H9 (cell line): ENCODE measurements around the gene CDCA3. TPM values are rescaled to one million over a fixed set of nuclear protein-coding genes. Genes with fewer than 3 reads are reported as not detected.

Experiments used
- DNase-seq: peaks from one replicate; pipeline ENCODE4 v3.0.0-alpha.2; 2017
- H2AFZ ChIP-seq: one replicate; pipeline ENCODE4 v1.6.1; 2013; ENCODE audit warnings: mild to moderate bottlenecking, low read length, control low read depth, moderate library complexity
- H2AK5ac ChIP-seq: 2 replicates; pipeline ENCODE4 v1.6.1; 2013; ENCODE audit warnings: low read length, control low read depth, mixed read lengths; ENCODE audit not compliant: insufficient read length
- H2BK120ac ChIP-seq: one replicate; pipeline ENCODE4 v1.6.1; 2013; ENCODE audit warnings: low read depth, mild to moderate bottlenecking, low read length, control low read depth, inconsistent platforms; ENCODE audit not compliant: poor library complexity, severe bottlenecking
- H2BK12ac ChIP-seq: 2 replicates; pipeline ENCODE4 v1.6.1; 2013; ENCODE audit warnings: low read length, control low read depth, mixed read lengths, low read depth; ENCODE audit not compliant: insufficient read length
- H2BK15ac ChIP-seq: 2 replicates; pipeline ENCODE4 v1.6.1; 2013; ENCODE audit warnings: low read depth, low read length, control low read depth
- H2BK20ac ChIP-seq: one replicate; pipeline ENCODE4 v1.6.1; 2013; ENCODE audit warnings: low read depth, mild to moderate bottlenecking, low read length, control low read depth, inconsistent platforms; ENCODE audit not compliant: poor library complexity, severe bottlenecking
- H2BK5ac ChIP-seq: 2 replicates; pipeline ENCODE4 v1.6.1; 2013; ENCODE audit warnings: low read length, control low read depth, mixed read lengths; ENCODE audit not compliant: insufficient read length
- H3K14ac ChIP-seq: 2 replicates; pipeline ENCODE4 v1.6.1; 2013; ENCODE audit warnings: low read length, control low read depth; ENCODE audit not compliant: insufficient read depth
- H3K18ac ChIP-seq: 2 replicates; pipeline ENCODE4 v1.6.1; 2013; ENCODE audit warnings: low read depth, mild to moderate bottlenecking, mixed read lengths, low read length, control low read depth; ENCODE audit not compliant: insufficient read length
- H3K23ac ChIP-seq: 2 replicates; pipeline ENCODE4 v1.6.1; 2013; ENCODE audit warnings: low read length, control low read depth, mixed read lengths, low read depth; ENCODE audit not compliant: insufficient read length
- H3K23me2 ChIP-seq: 2 replicates; pipeline ENCODE4 v1.6.1; 2013; ENCODE audit warnings: low read depth, mild to moderate bottlenecking, mixed read lengths, low read length, control low read depth; ENCODE audit not compliant: insufficient read length, poor library complexity, severe bottlenecking
- H3K27ac ChIP-seq: 2 replicates; pipeline ENCODE4 v1.5.1; 2013; ENCODE audit warnings: low read length, control low read depth, mixed read lengths, low read depth; ENCODE audit not compliant: insufficient read length
- H3K27me3 ChIP-seq: 2 replicates; pipeline ENCODE4 v1.6.1; 2013; ENCODE audit warnings: low read length, control low read depth, inconsistent platforms; ENCODE audit not compliant: insufficient read depth
- H3K4ac ChIP-seq: 2 replicates; pipeline ENCODE4 v1.6.1; 2013; ENCODE audit warnings: low read depth, mild to moderate bottlenecking, control low read depth, inconsistent platforms, low read length, moderate library complexity
- H3K4me1 ChIP-seq: 2 replicates; pipeline ENCODE4 v1.6.1; 2013; ENCODE audit warnings: low read length, control low read depth, inconsistent platforms; ENCODE audit not compliant: insufficient read depth
- H3K4me2 ChIP-seq: 2 replicates; pipeline ENCODE4 v1.6.1; 2013; ENCODE audit warnings: low read length, control low read depth, mixed read lengths; ENCODE audit not compliant: insufficient read length, insufficient read depth
- H3K56ac ChIP-seq: 2 replicates; pipeline ENCODE4 v1.6.1; 2013; ENCODE audit warnings: low read depth, mild to moderate bottlenecking, mixed read lengths, low read length, control low read depth; ENCODE audit not compliant: insufficient read length
- H3K79me1 ChIP-seq: 2 replicates; pipeline ENCODE4 v1.6.1; 2013; ENCODE audit warnings: low read depth, mild to moderate bottlenecking, moderate library complexity, low read length, control low read depth, inconsistent platforms; ENCODE audit not compliant: insufficient read depth, poor library complexity, severe bottlenecking
- H3K79me2 ChIP-seq: 2 replicates; pipeline ENCODE4 v1.6.1; 2013; ENCODE audit warnings: low read length, control low read depth, inconsistent platforms; ENCODE audit not compliant: insufficient read depth
- H3K9ac ChIP-seq: 2 replicates; pipeline ENCODE4 v1.6.1; 2013; ENCODE audit warnings: low read length, control low read depth, mixed read lengths; ENCODE audit not compliant: insufficient read length; ENCODE audit errors: extremely low read depth
- H3K9me3 ChIP-seq: one replicate; pipeline ENCODE4 v1.6.1; 2013; ENCODE audit warnings: low read depth, low read length, inconsistent platforms; ENCODE audit not compliant: control insufficient read depth
- H3T11ph ChIP-seq: one replicate; pipeline ENCODE4 v1.6.1; 2013; ENCODE audit warnings: mild to moderate bottlenecking, low read length, control low read depth, inconsistent platforms
- H4K20me1 ChIP-seq: one replicate; pipeline ENCODE4 v1.6.1; 2013; ENCODE audit not compliant: control insufficient read depth, insufficient read length, insufficient read depth
- H4K5ac ChIP-seq: 2 replicates; pipeline ENCODE4 v1.6.1; 2013; ENCODE audit warnings: low read depth, mild to moderate bottlenecking, mixed read lengths, low read length, control low read depth; ENCODE audit not compliant: insufficient read length
- H4K8ac ChIP-seq: replicated peaks from 2 replicates; pipeline ENCODE4 v1.6.1; 2013; ENCODE audit warnings: low read length, control low read depth, mixed read lengths, low read depth; ENCODE audit not compliant: insufficient read length
- H4K91ac ChIP-seq: 2 replicates; pipeline ENCODE4 v1.6.1; 2013; ENCODE audit warnings: low read depth, mild to moderate bottlenecking, moderate library complexity, mixed read lengths, low read length, control low read depth; ENCODE audit not compliant: insufficient read length
- H3K27ac Mint-ChIP-seq, 3 experiments: 2 replicates in 2 of 3; 3 replicates in 1 of 3; pipeline ENCODE4 v1.8.0; 2020 to 2021; ENCODE audit warnings: mixed read lengths in 3 of 3, mild to moderate bottlenecking in 1 of 3, moderate library complexity in 1 of 3
- H3K27me3 Mint-ChIP-seq: 2 replicates; pipeline ENCODE4 v1.8.0; 2021; ENCODE audit warnings: low read depth, mild to moderate bottlenecking, moderate library complexity, mixed read lengths
- H3K36me3 Mint-ChIP-seq, 3 experiments: 2 replicates in 2 of 3; 3 replicates in 1 of 3; pipeline ENCODE4 v1.8.0; 2020 to 2021; ENCODE audit warnings: low read depth in 3 of 3, mixed read lengths in 3 of 3; ENCODE audit not compliant: insufficient read depth in 1 of 3
- H3K4me1 Mint-ChIP-seq, 2 experiments: 2 replicates each; pipeline ENCODE4 v1.8.0; 2020; ENCODE audit warnings: mixed read lengths in 2 of 2
- H3K4me3 Mint-ChIP-seq, 2 experiments: 2 replicates in 1 of 2; 3 replicates in 1 of 2; pipeline ENCODE4 v1.8.0; 2020 to 2021; ENCODE audit warnings: mild to moderate bottlenecking in 2 of 2, mixed read lengths in 2 of 2, moderate library complexity in 1 of 2
- H3K9me3 Mint-ChIP-seq, 2 experiments: 2 replicates in 1 of 2; 3 replicates in 1 of 2; pipeline ENCODE4 v1.8.0; 2020; ENCODE audit warnings: mild to moderate bottlenecking in 2 of 2, mixed read lengths in 2 of 2, moderate library complexity in 1 of 2
- WGBS: extraction: QIAGEN DNeasy Blood & Tissue Kit; methylation state at CpG from one replicate; pipeline ENCODE4 v1.1.7; 2013; ENCODE audit warnings: missing lambda C conversion rate, low lambda C conversion rate, mixed read lengths; ENCODE audit not compliant: insufficient read length; ENCODE audit errors: extremely low coverage; 5-methylcytosine and 5-hydroxymethylcytosine counted together
- total RNA-seq: library from RNA; stranded (reverse); gene quantifications from 2 replicates; pipeline ENCODE4 v1.2.1, GENCODE V29; 2021
- TF ChIP-seq, protein P1 (sequence below): fragments of 200-600 bp; sonication (generic); conservative IDR thresholded peaks from 3 replicates; pipeline ENCODE4 v1.8.0; 2021; ENCODE audit warnings: antibody characterized with exemption, mild to moderate bottlenecking

Gene CDCA3
- total RNA-seq, 1 experiment from 2014 or later: 45.1 TPM

DNA sequence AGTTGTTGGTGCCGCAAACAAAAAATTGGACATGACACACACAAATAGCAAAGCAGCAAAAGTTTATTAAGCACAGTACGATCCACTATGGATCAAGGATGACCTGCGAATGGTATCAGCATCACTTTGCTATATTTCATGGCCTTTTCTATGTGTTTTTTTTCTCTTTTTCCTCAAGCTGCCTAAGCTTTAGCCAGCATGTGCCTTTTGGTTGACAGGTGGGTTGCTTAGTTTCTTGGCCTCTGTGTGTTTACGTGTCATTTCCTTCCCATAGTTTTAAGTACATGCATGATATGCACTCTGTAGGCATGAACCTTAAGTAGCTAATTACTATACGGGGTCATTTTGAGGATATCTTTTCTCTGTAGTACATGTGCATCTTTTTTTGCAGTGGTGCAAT is 51.9 kb downstream of the CDCA3 start:
- H3K23ac ChIP-seq: no peak overlapping the region
- Mint-ChIP-seq H3K27ac (no peak overlapping the region), H3K27me3 (peaks cover 31% of the 10 kb centered on the region), H3K9me3 (peaks cover 1 to 2% of the 10 kb centered on the region in 2 experiments; a peak in 3 of 5 replicates), H3K36me3 (peaks cover 0 to 2% (median 1%) of the 10 kb centered on the region in 3 experiments; a peak in 3 of 7 replicates), H3K4me3 (no peak overlapping the region), H3K4me1 (peaks cover 0 to 6% of the 10 kb centered on the region in 2 experiments; a peak in 2 of 4 replicates)
- WGBS: no CpG with 5 or more reads among the region's 5 CpGs
- no peak overlapping the region for H2BK20ac ChIP-seq
- no peak overlapping the region for H2AFZ ChIP-seq
- no peaks in the 10 kb centered on the region for H3K9me3 ChIP-seq
- no peaks in the 10 kb centered on the region for H3K4me1 ChIP-seq
- no peak overlapping the region for H4K91ac ChIP-seq
- no peak overlapping the region for H2BK12ac ChIP-seq
- no peak for DNase-seq
- no peak overlapping the region for H2BK15ac ChIP-seq
- H4K5ac ChIP-seq: no peak overlapping the region
- H3K4me2 ChIP-seq: no peak overlapping the region
- H3K4ac ChIP-seq: no peak overlapping the region
- H3T11ph ChIP-seq: no peak overlapping the region
- no peak overlapping the region for H2BK120ac ChIP-seq
- no peak overlapping the region for H3K27ac ChIP-seq
- H3K56ac ChIP-seq: no peak overlapping the region
- H3K14ac ChIP-seq: no peak overlapping the region
- no peak overlapping the region for H2BK5ac ChIP-seq
- TF ChIP-seq, protein P1, sequence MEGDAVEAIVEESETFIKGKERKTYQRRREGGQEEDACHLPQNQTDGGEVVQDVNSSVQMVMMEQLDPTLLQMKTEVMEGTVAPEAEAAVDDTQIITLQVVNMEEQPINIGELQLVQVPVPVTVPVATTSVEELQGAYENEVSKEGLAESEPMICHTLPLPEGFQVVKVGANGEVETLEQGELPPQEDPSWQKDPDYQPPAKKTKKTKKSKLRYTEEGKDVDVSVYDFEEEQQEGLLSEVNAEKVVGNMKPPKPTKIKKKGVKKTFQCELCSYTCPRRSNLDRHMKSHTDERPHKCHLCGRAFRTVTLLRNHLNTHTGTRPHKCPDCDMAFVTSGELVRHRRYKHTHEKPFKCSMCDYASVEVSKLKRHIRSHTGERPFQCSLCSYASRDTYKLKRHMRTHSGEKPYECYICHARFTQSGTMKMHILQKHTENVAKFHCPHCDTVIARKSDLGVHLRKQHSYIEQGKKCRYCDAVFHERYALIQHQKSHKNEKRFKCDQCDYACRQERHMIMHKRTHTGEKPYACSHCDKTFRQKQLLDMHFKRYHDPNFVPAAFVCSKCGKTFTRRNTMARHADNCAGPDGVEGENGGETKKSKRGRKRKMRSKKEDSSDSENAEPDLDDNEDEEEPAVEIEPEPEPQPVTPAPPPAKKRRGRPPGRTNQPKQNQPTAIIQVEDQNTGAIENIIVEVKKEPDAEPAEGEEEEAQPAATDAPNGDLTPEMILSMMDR: no peak
- H3K23me2 ChIP-seq: no peaks in the 10 kb centered on the region
- no peaks in the 10 kb centered on the region for H4K20me1 ChIP-seq
- no peak overlapping the region for H2AK5ac ChIP-seq
- no peaks in the 10 kb centered on the region; the same call in 1 of the 2 replicates for H3K27me3 ChIP-seq
- no peaks in the 10 kb centered on the region for H3K79me1 ChIP-seq
- no peak overlapping the region for H4K8ac ChIP-seq
- H3K18ac ChIP-seq: no peak overlapping the region
- H3K9ac ChIP-seq: no peak overlapping the region
- H3K79me2 ChIP-seq: no peaks in the 10 kb centered on the region

Other genes with a start within 250 kb of the CDCA3 start
- gene CHD4, start 243.9 kb downstream of the CDCA3 start, total RNA-seq: 334 and 346 TPM in 2 replicates
- gene LPAR5, start 215.3 kb downstream of the CDCA3 start, total RNA-seq: 0.22 TPM in 2 replicates
- gene ACRBP, start 203.9 kb downstream of the CDCA3 start, total RNA-seq: 1.3 and 1.9 TPM in 2 replicates
- 20.1 TPM in 2 replicates for gene ING4, start 188.2 kb downstream of the CDCA3 start, total RNA-seq
- gene ZNF384, start 161.9 kb downstream of the CDCA3 start, total RNA-seq: 83.5 and 88.0 TPM in 2 replicates
- 5.2 and 6.6 TPM in 2 replicates for gene PIANP, start 150.5 kb downstream of the CDCA3 start, total RNA-seq
- 34.2 and 35.9 TPM in 2 replicates for gene COPS7A, start 127.2 kb downstream of the CDCA3 start, total RNA-seq
- gene MLF2, start 98.1 kb downstream of the CDCA3 start, total RNA-seq: 244 and 258 TPM in 2 replicates
- gene PTMS, start 84.9 kb downstream of the CDCA3 start, total RNA-seq: 422 and 438 TPM in 2 replicates
- gene LAG3, start 78.8 kb downstream of the CDCA3 start, total RNA-seq: 1.7 and 2.2 TPM in 2 replicates
- 0.88 and 1.1 TPM in 2 replicates for gene CD4, start 61.8 kb downstream of the CDCA3 start, total RNA-seq
- 4.6 and 6.1 TPM in 2 replicates for gene GPR162, start 29.5 kb downstream of the CDCA3 start, total RNA-seq
- gene P3H3, start 22.9 kb downstream of the CDCA3 start, total RNA-seq: 55.0 and 60.2 TPM in 2 replicates
- 17.3 and 20.0 TPM in 2 replicates for gene GNB3, start 10.4 kb downstream of the CDCA3 start, total RNA-seq
- gene USP5, start 864 bp upstream of the CDCA3 start, total RNA-seq: 143 and 144 TPM in 2 replicates
- 1,177 and 1,211 TPM in 2 replicates for gene TPI1, start 16.2 kb upstream of the CDCA3 start, total RNA-seq
- gene SPSB2, start 22.0 kb upstream of the CDCA3 start, total RNA-seq: 13.7 and 16.3 TPM in 2 replicates
- 2.1 and 2.6 TPM in 2 replicates for gene LRRC23, start 53.5 kb upstream of the CDCA3 start, total RNA-seq
- 165 and 166 TPM in 2 replicates for gene ENO2, start 63.3 kb upstream of the CDCA3 start, total RNA-seq
- gene ATN1, start 76.7 kb upstream of the CDCA3 start, total RNA-seq: 97.9 and 103 TPM in 2 replicates
- gene RNU7-1, start 92.5 kb upstream of the CDCA3 start, total RNA-seq: not detected in 2 replicates
- gene C12orf57, start 92.7 kb upstream of the CDCA3 start, total RNA-seq: 195 TPM in 2 replicates
- 18.2 and 19.8 TPM in 2 replicates for gene PTPN6, start 100.1 kb upstream of the CDCA3 start, total RNA-seq
- 370 and 383 TPM in 2 replicates for gene PHB2, start 119.4 kb upstream of the CDCA3 start, total RNA-seq
- 62.7 and 67.4 TPM in 2 replicates for gene EMG1, start 119.6 kb upstream of the CDCA3 start, total RNA-seq
- gene LPCAT3, start 167.2 kb upstream of the CDCA3 start, total RNA-seq: 45.0 and 47.7 TPM in 2 replicates
- 3.4 and 4.2 TPM in 2 replicates for gene C1S, start 209.4 kb upstream of the CDCA3 start, total RNA-seq
- 11.4 and 11.5 TPM in 2 replicates for gene C1R, start 241.2 kb upstream of the CDCA3 start, total RNA-seq